Lung (tissue), 12 donors: ENCODE measurements around the gene CDC42EP3. TPM values are rescaled to one million over a fixed set of nuclear protein-coding genes. Genes with fewer than 3 reads are reported as not detected.

ENCODE experiments used
- ATAC-seq: fragments of 200-7000 bp; cut with Tn5 transposase; one replicate; pipeline ENCODE4 v1.9.1; 2020; ENCODE audit warnings: moderate number of reproducible peaks; ENCODE audit not compliant: insufficient read depth, low FRiP score
- DNase-seq, 3 donors: peaks; one replicate each; pipeline ENCODE4 v3.0.0-alpha.2; 2013 to 2017
- H3K27ac ChIP-seq, 2 donors: one replicate each; pipeline ENCODE4 v1.5.1; 2013; ENCODE audit warnings: mild to moderate bottlenecking in 2 of 2, moderate library complexity in 2 of 2, control low read depth in 1 of 2, inconsistent platforms in 1 of 2, low read depth in 1 of 2, low read length in 1 of 2
- H3K27me3 ChIP-seq, 3 donors: one replicate each; pipeline ENCODE4 v1.5.1; 2013; ENCODE audit warnings: low read length in 2 of 3; ENCODE audit not compliant: control insufficient read depth in 3 of 3, insufficient read depth in 3 of 3
- H3K36me3 ChIP-seq, 4 donors: one replicate each; pipeline ENCODE4 v1.5.1; 2013; ENCODE audit warnings: low read length in 4 of 4, mild to moderate bottlenecking in 1 of 4, moderate library complexity in 1 of 4; ENCODE audit not compliant: control insufficient read depth in 4 of 4, insufficient read depth in 4 of 4
- H3K4me1 ChIP-seq, 5 donors: one replicate each; pipeline ENCODE4 v1.5.1; 2013; ENCODE audit warnings: low read length in 5 of 5, mild to moderate bottlenecking in 2 of 5, moderate library complexity in 1 of 5; ENCODE audit not compliant: control insufficient read depth in 5 of 5, insufficient read depth in 5 of 5
- H3K4me3 ChIP-seq: one replicate; pipeline ENCODE4 v1.5.1; 2013; ENCODE audit warnings: mild to moderate bottlenecking, control low read depth, moderate library complexity
- H3K9ac ChIP-seq, 2 donors: one replicate each; pipeline ENCODE4 v1.5.1; 2013; ENCODE audit warnings: low read length in 2 of 2, control low read depth in 1 of 2; ENCODE audit not compliant: insufficient read depth in 1 of 2
- H3K9me3 ChIP-seq, 4 donors: one replicate each; pipeline ENCODE4 v1.5.1; 2013; ENCODE audit warnings: low read length in 3 of 4, mild to moderate bottlenecking in 1 of 4, moderate library complexity in 1 of 4; ENCODE audit not compliant: control insufficient read depth in 4 of 4, insufficient read depth in 3 of 4
- CTCF ChIP-seq: IDR thresholded peaks from 2 replicates; pipeline ENCODE4 v1.5.1; 2012; ENCODE audit warnings: mild to moderate bottlenecking; ENCODE audit errors: control extremely low read depth, extremely low read depth
- WGBS, 2 donors: extraction: QIAGEN DNeasy Blood & Tissue Kit; methylation state at CpG; one replicate each; pipeline ENCODE4 v1.1.7; 2013; 5-methylcytosine and 5-hydroxymethylcytosine counted together
- polyA plus RNA-seq, 2 donors: library from polyadenylated mRNA; stranded (reverse); fragments of 200-250 nt; gene quantifications; one replicate each; pipeline ENCODE4 v1.2.1, GENCODE V29; 2013
- total RNA-seq, 2 donors: library from RNA; depleted of rRNA in 1 of 2; stranded (reverse); fragments of >200 nt in 1 of 2; gene quantifications; one replicate each; pipeline ENCODE4 v1.2.1, GENCODE V29; 2014 to 2021
- donor health status: control.
- donor health status: control.
- donor health status: Bipolar disorder and iron deficiency.
- donor health status: healthy.
- donor health status: DM: yes; HTN: yes; CAD: no.

The CDC42EP3 gene
- total and polyA plus RNA-seq, 4 donors = 22.9 to 59.0 (median 38.0) TPM

GRCh38 chr2:37621199-37621598 is 50.2 kb downstream of the CDC42EP3 start:
- TF ChIP-seq CTCF = no peak
- peaks cover 0 to 9% (median 6%) of the 10 kb centered on the region in 5 donors for H3K4me1 ChIP-seq
- no peak overlapping the region for H3K9ac ChIP-seq
- H3K27ac ChIP-seq = no peak overlapping the region
- DNase-seq (no peak), ATAC-seq (no peak)
- H3K4me3 ChIP-seq = no peak overlapping the region
- no peaks in the 10 kb centered on the region for H3K27me3 ChIP-seq
- WGBS, 2 donors = 76 to 80% methylated on average over 1 of the region's 1 CpG
- no peaks in the 10 kb centered on the region for H3K9me3 ChIP-seq
- no peaks in the 10 kb centered on the region for H3K36me3 ChIP-seq

- Histone ChIP-seq H3K27me3 (no peaks in the 10 kb centered on the region), H3K4me3 (no peak overlapping the region), H3K9me3 (no peaks in the 10 kb centered on the region), H3K36me3 (no peaks in the 10 kb centered on the region), H3K9ac (no peak overlapping the region), H3K4me1 (peaks cover 0 to 5% (median 2%) of the 10 kb centered on the region in 5 donors), H3K27ac (no peak overlapping the region)
- no peak for TF ChIP-seq CTCF
- DNase-seq (no peak), ATAC-seq (no peak)
Observed at GRCh38 chr2:37619959-37620300, 51.5 kb downstream of the CDC42EP3 start.

- no peak overlapping the region for H3K27ac ChIP-seq
- H3K4me3 ChIP-seq = no peak overlapping the region
- H3K9me3 ChIP-seq = no peaks in the 10 kb centered on the region
- peaks cover 0 to 5% (median 2%) of the 10 kb centered on the region in 5 donors for H3K4me1 ChIP-seq
- DNase-seq = no peak
- no peaks in the 10 kb centered on the region for H3K36me3 ChIP-seq
- no peak overlapping the region for H3K9ac ChIP-seq
- no peaks in the 10 kb centered on the region for H3K27me3 ChIP-seq
- no peak for TF ChIP-seq CTCF
- ATAC-seq = no peak
- WGBS, 2 donors = 84 to 92% methylated on average over 7 of the region's 7 CpGs
Observed at GRCh38 chr2:37619230-37619958, 52.0 kb downstream of the CDC42EP3 start.

GRCh38 chr2:37618326-37618725 is 53.1 kb downstream of the CDC42EP3 start:
- 78 to 89% methylated on average over 3 of the region's 3 CpGs for WGBS, 2 donors
- DNase-seq (no peak), ATAC-seq (no peak)
- no peaks in the 10 kb centered on the region for H3K36me3 ChIP-seq
- H3K4me1 ChIP-seq = peaks cover 0 to 5% (median 3%) of the 10 kb centered on the region in 5 donors
- no peak overlapping the region for H3K4me3 ChIP-seq
- H3K9ac ChIP-seq = no peak overlapping the region
- no peaks in the 10 kb centered on the region for H3K27me3 ChIP-seq
- no peaks in the 10 kb centered on the region for H3K9me3 ChIP-seq
- H3K27ac ChIP-seq = no peak overlapping the region
- no peak for TF ChIP-seq CTCF
